Astrocyte (in vitro differentiated cells and primary cell): ENCODE results near the gene RYR2. TPM values are rescaled to one million over a fixed set of nuclear protein-coding genes. Genes with fewer than 3 reads are reported as not detected.

Experiments used
- DNase-seq: peaks from one replicate; pipeline ENCODE4 v3.0.0-alpha.2; 2010; ENCODE audit warnings: low read depth
- FAIRE-seq: peaks from 2 replicates; lab custom pipeline; 2011; peaks lifted over from hg19 to GRCh38; lab: Jason Lieb, UNC
- H2AFZ ChIP-seq: 2 replicates; pipeline ENCODE4 v1.6.0; 2012; ENCODE audit warnings: low read depth, low read length, inconsistent platforms
- H3K27ac ChIP-seq: 2 replicates; pipeline ENCODE4 v1.5.1; 2011; ENCODE audit warnings: low read depth, low read length, inconsistent platforms
- H3K27me3 ChIP-seq: 2 replicates; pipeline ENCODE4 v1.6.0; 2011; ENCODE audit warnings: low read length, inconsistent platforms; ENCODE audit not compliant: insufficient read depth
- H3K36me3 ChIP-seq: 2 replicates; pipeline ENCODE4 v1.5.1; 2011; ENCODE audit warnings: low read length, inconsistent platforms; ENCODE audit not compliant: insufficient read depth
- H3K4me1 ChIP-seq: 2 replicates; pipeline ENCODE4 v1.5.1; 2011; ENCODE audit warnings: low read length, inconsistent platforms; ENCODE audit not compliant: insufficient read depth
- H3K4me2 ChIP-seq: 2 replicates; pipeline ENCODE4 v1.6.0; 2012; ENCODE audit warnings: low read length, inconsistent platforms
- H3K4me3 ChIP-seq: 2 replicates; pipeline ENCODE4 v1.5.1; 2011; ENCODE audit warnings: low read depth, mild to moderate bottlenecking, low read length, inconsistent platforms; ENCODE audit not compliant: insufficient read depth
- H3K79me2 ChIP-seq: 2 replicates; pipeline ENCODE4 v1.6.0; 2012; ENCODE audit warnings: mild to moderate bottlenecking, low read length, inconsistent platforms; ENCODE audit not compliant: insufficient read depth
- H3K9ac ChIP-seq: 2 replicates; pipeline ENCODE4 v1.6.0; 2012; ENCODE audit warnings: mild to moderate bottlenecking, low read length, inconsistent platforms
- H3K9me3 ChIP-seq: 2 replicates; pipeline ENCODE4 v1.5.1; 2012; ENCODE audit warnings: low read depth, mild to moderate bottlenecking, low read length, inconsistent platforms; ENCODE audit not compliant: insufficient read depth
- H4K20me1 ChIP-seq: 2 replicates; pipeline ENCODE4 v1.6.0; 2012; ENCODE audit warnings: low read length, inconsistent platforms; ENCODE audit not compliant: insufficient read depth
- H3K27ac Mint-ChIP-seq: one replicate; pipeline ENCODE4 v1.8.0; 2021; ENCODE audit warnings: mild to moderate bottlenecking, mixed read lengths; ENCODE audit not compliant: unreplicated experiment
- H3K27me3 Mint-ChIP-seq: one replicate; pipeline ENCODE4 v1.8.0; 2021; ENCODE audit warnings: low read depth, mixed read lengths; ENCODE audit not compliant: unreplicated experiment
- H3K36me3 Mint-ChIP-seq: one replicate; pipeline ENCODE4 v1.8.0; 2021; ENCODE audit warnings: low read depth, mixed read lengths; ENCODE audit not compliant: unreplicated experiment
- H3K4me1 Mint-ChIP-seq: one replicate; pipeline ENCODE4 v1.8.0; 2021; ENCODE audit warnings: low read depth, mixed read lengths; ENCODE audit not compliant: unreplicated experiment
- H3K4me3 Mint-ChIP-seq: one replicate; pipeline ENCODE4 v1.8.0; 2021; ENCODE audit warnings: mild to moderate bottlenecking, moderate library complexity, mixed read lengths; ENCODE audit not compliant: unreplicated experiment
- H3K9me3 Mint-ChIP-seq: one replicate; pipeline ENCODE4 v1.8.0; 2021; ENCODE audit warnings: mild to moderate bottlenecking, mixed read lengths; ENCODE audit not compliant: unreplicated experiment
- CTCF ChIP-seq: IDR thresholded peaks from 2 replicates; pipeline ENCODE4 v1.5.1; 2011; ENCODE audit warnings: low read depth, mild to moderate bottlenecking, inconsistent platforms, low read length, moderate library complexity; ENCODE audit not compliant: insufficient read depth
- EZH2 ChIP-seq: IDR thresholded peaks from 2 replicates; pipeline ENCODE4 v1.6.1; 2012; ENCODE audit warnings: mild to moderate bottlenecking, low read length, inconsistent platforms; ENCODE audit not compliant: insufficient read depth
- total RNA-seq: library from RNA; stranded (reverse); gene quantifications from 2 replicates; pipeline ENCODE4 v1.2.1, GENCODE V29; 2021

RYR2 gene
- total RNA-seq, 1 donor from 2014 or later: 0.30 TPM

- Mint-ChIP-seq H3K27ac (no peak overlapping the region), H3K36me3 (no peaks in the 10 kb centered on the region), H3K4me1 (no peaks in the 10 kb centered on the region), H3K27me3 (no peaks in the 10 kb centered on the region), H3K9me3 (no peaks in the 10 kb centered on the region), H3K4me3 (no peak overlapping the region)
- FAIRE-seq (no peak), DNase-seq (no peak)
- no peak overlapping the region for H3K9ac ChIP-seq
- no peak overlapping the region for H3K4me3 ChIP-seq
- H3K27ac ChIP-seq: no peak overlapping the region
- no peak overlapping the region for H3K4me2 ChIP-seq
- H3K27me3 ChIP-seq: no peaks in the 10 kb centered on the region
- no peaks in the 10 kb centered on the region for H3K36me3 ChIP-seq
- TF ChIP-seq EZH2: no peak
- no peak for TF ChIP-seq CTCF
- H3K4me1 ChIP-seq: no peaks in the 10 kb centered on the region
- H2AFZ ChIP-seq: no peak overlapping the region
- H3K9me3 ChIP-seq: no peaks in the 10 kb centered on the region
- no peaks in the 10 kb centered on the region for H3K79me2 ChIP-seq
- H4K20me1 ChIP-seq: no peaks in the 10 kb centered on the region
Measured at GRCh38 chr1:237751090-237751489, 709.1 kb downstream of the RYR2 start.

GRCh38 chr1:237754627-237755026, 712.6 kb downstream of the RYR2 start:
- H3K79me2 ChIP-seq: no peaks in the 10 kb centered on the region
- Mint-ChIP-seq H3K9me3 (no peaks in the 10 kb centered on the region), H3K27me3 (no peaks in the 10 kb centered on the region), H3K4me3 (no peak overlapping the region), H3K27ac (no peak overlapping the region), H3K4me1 (no peaks in the 10 kb centered on the region), H3K36me3 (no peaks in the 10 kb centered on the region)
- no peaks in the 10 kb centered on the region for H3K9me3 ChIP-seq
- TF ChIP-seq CTCF: no peak
- TF ChIP-seq EZH2: no peak
- DNase-seq (no peak), FAIRE-seq (no peak)
- H2AFZ ChIP-seq: no peak overlapping the region
- H4K20me1 ChIP-seq: no peaks in the 10 kb centered on the region
- no peak overlapping the region for H3K4me3 ChIP-seq
- H3K4me1 ChIP-seq: no peaks in the 10 kb centered on the region
- H3K36me3 ChIP-seq: no peaks in the 10 kb centered on the region
- H3K9ac ChIP-seq: no peak overlapping the region
- no peak overlapping the region for H3K4me2 ChIP-seq
- no peak overlapping the region for H3K27ac ChIP-seq
- H3K27me3 ChIP-seq: no peaks in the 10 kb centered on the region

- no peak overlapping the region for H3K27ac Mint-ChIP-seq
- no peak overlapping the region for H3K4me3 ChIP-seq
- TF ChIP-seq CTCF (no peak), EZH2 (no peak)
- H3K9ac ChIP-seq: no peak overlapping the region
- no peak overlapping the region for H3K27ac ChIP-seq
- no peak overlapping the region for H2AFZ ChIP-seq
- no peaks in the 10 kb centered on the region for H4K20me1 ChIP-seq
- no peaks in the 10 kb centered on the region for H3K9me3 ChIP-seq
- FAIRE-seq (no peak), DNase-seq (no peak)
- H3K4me2 ChIP-seq: no peak overlapping the region
- no peaks in the 10 kb centered on the region for H3K36me3 ChIP-seq
- no peak overlapping the region for H3K4me3 Mint-ChIP-seq
- no peaks in the 10 kb centered on the region for H3K27me3 Mint-ChIP-seq
- no peaks in the 10 kb centered on the region for H3K36me3 Mint-ChIP-seq
- no peaks in the 10 kb centered on the region for H3K79me2 ChIP-seq
- no peaks in the 10 kb centered on the region for H3K4me1 ChIP-seq
- H3K4me1 Mint-ChIP-seq: no peaks in the 10 kb centered on the region
- H3K9me3 Mint-ChIP-seq: no peaks in the 10 kb centered on the region
- no peaks in the 10 kb centered on the region for H3K27me3 ChIP-seq
Measured at GRCh38 chr1:237756304-237756967, 714.5 kb downstream of the RYR2 start.
